Measurements from ENCODE around the gene KRTAP20-2.

The KRTAP20-2 gene

DNA sequence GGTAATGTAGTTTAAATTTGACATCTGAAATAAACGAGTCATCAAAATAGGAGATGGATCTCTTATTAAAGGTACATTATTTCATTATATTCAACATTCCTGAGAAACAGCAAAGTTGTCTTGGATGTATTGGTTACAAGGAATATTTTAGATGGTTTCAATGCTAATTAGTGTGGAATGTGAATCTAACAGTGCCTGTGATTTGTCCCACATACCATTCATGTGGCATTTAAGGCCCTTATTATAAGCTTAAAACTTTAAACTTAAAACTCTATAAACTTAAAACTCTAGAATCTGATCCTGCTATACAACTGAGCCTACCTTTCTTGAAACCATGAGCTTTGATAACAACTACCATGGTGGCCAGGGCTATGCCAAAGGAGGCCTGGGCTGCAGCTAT is 34.2 kb upstream of the KRTAP20-2 start, which contains the start of gene KRTAP22-1:
KRTAP22-1 (plus strand) TSS at position 301 of the 400 bp plus-strand sequence.
- Histone ChIP-seq H3K27me3 (ENCODE audit: low read depth, low read length) (no peaks in the 10 kb centered on the region), H3K4me1 (ENCODE audit: low read length) (no peaks in the 10 kb centered on the region), H3K36me3 (replicated peaks; ENCODE audit: low read depth, low read length) (no peaks in the 10 kb centered on the region), H3K4me3 (ENCODE audit: low read length) (no peak within 1 kb of the TSS), H3K4me2 (ENCODE audit: low read length) (no peak within 1 kb of the TSS), H4K20me1 (ENCODE audit: insufficient read depth, low read length) (no peaks in the 10 kb centered on the region), H3K9ac (ENCODE audit: low read length) (no peak within 1 kb of the TSS), H2AFZ (ENCODE audit: low read depth, low read length) (no peak within 1 kb of the TSS), H3K9me3 (ENCODE audit: insufficient read depth, low read length) (no peaks in the 10 kb centered on the region), H3K27ac (ENCODE audit: low read length) (no peak within 1 kb of the TSS), H3K79me2 (ENCODE audit: low read length) (no peaks in the 10 kb centered on the region)
- TF ChIP-seq, protein P1, sequence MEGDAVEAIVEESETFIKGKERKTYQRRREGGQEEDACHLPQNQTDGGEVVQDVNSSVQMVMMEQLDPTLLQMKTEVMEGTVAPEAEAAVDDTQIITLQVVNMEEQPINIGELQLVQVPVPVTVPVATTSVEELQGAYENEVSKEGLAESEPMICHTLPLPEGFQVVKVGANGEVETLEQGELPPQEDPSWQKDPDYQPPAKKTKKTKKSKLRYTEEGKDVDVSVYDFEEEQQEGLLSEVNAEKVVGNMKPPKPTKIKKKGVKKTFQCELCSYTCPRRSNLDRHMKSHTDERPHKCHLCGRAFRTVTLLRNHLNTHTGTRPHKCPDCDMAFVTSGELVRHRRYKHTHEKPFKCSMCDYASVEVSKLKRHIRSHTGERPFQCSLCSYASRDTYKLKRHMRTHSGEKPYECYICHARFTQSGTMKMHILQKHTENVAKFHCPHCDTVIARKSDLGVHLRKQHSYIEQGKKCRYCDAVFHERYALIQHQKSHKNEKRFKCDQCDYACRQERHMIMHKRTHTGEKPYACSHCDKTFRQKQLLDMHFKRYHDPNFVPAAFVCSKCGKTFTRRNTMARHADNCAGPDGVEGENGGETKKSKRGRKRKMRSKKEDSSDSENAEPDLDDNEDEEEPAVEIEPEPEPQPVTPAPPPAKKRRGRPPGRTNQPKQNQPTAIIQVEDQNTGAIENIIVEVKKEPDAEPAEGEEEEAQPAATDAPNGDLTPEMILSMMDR (IDR thresholded peaks at IDR 0.05; ENCODE audit: low read depth, low read length) = no peak
- TF ChIP-seq EZH2phosphoT487 (IDR thresholded peaks at IDR 0.05; ENCODE audit: low read depth) = no peak

DNA sequence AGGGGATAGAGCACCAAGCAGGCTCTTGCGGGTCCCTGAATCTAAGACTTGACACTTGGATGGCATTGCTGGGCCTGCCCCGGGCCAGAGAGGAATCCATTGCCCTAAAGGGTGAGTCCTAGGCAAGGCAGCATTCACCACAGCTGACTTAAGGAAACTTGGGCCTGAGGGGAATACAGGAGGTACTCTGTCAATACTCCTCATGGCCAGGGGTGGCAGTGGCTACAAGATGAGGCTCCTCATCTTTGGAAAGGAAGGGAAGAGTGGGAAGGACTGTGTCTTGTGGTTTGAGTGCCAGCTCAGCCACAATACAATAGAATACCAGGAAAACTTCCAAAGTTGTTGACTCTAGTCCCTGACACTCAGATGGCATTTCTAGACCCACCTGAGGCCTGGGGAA is 29.0 kb upstream of the KRTAP20-2 start:
- no peaks in the 10 kb centered on the region for H3K27me3 ChIP-seq (ENCODE audit: low read depth, low read length)
- no peaks in the 10 kb centered on the region for H3K36me3 ChIP-seq (replicated peaks; ENCODE audit: low read depth, low read length)
- no peak overlapping the region for H3K9ac ChIP-seq (ENCODE audit: low read length)
- H3K27ac ChIP-seq (ENCODE audit: low read length) = no peak overlapping the region
- H3K4me3 ChIP-seq (ENCODE audit: low read length) = no peak overlapping the region
- H3K4me1 ChIP-seq (ENCODE audit: low read length) = no peaks in the 10 kb centered on the region
- peaks cover 3% of the 10 kb centered on the region; the same call in 1 of the 2 replicates for H3K9me3 ChIP-seq (ENCODE audit: insufficient read depth, low read length)
- H2AFZ ChIP-seq (ENCODE audit: low read depth, low read length) = no peak overlapping the region
- TF ChIP-seq EZH2phosphoT487 (IDR thresholded peaks at IDR 0.05; ENCODE audit: low read depth) = no peak
- TF ChIP-seq, protein P1 (IDR thresholded peaks at IDR 0.05; ENCODE audit: low read depth, low read length) = no peak
- no peaks in the 10 kb centered on the region for H3K79me2 ChIP-seq (ENCODE audit: low read length)
- H3K4me2 ChIP-seq (ENCODE audit: low read length) = no peak overlapping the region
- H4K20me1 ChIP-seq (ENCODE audit: insufficient read depth, low read length) = no peaks in the 10 kb centered on the region

DNA sequence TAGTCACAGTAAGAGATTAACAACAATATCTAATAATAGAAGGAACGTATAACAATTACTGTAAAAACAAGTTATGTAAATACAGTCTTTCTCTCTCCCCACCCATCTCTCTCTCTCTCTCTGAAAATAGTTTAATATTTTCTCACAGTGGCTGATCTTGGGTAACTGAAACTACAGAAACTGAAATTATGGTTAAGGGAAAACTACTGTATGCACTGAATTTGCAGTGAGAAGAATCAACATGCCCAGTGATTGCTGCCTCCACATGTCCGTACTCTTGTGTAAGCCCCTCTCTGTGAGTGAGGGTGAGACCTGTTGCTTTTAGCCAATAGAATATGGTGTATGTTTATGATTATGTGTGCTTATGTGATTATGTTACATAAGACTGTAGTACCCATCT is 22.9 kb upstream of the KRTAP20-2 start:
- Histone ChIP-seq H3K4me3 (ENCODE audit: low read length) (no peak overlapping the region), H4K20me1 (ENCODE audit: insufficient read depth, low read length) (no peaks in the 10 kb centered on the region), H3K27ac (ENCODE audit: low read length) (peak overlapping the region; percentile 79), H3K4me2 (ENCODE audit: low read length) (peak overlapping the region; percentile 29; the same call in 1 of the 2 replicates), H3K27me3 (ENCODE audit: low read depth, low read length) (no peaks in the 10 kb centered on the region), H3K4me1 (ENCODE audit: low read length) (peaks cover 55% of the 10 kb centered on the region), H3K9ac (ENCODE audit: low read length) (no peak overlapping the region), H2AFZ (ENCODE audit: low read depth, low read length) (peak overlapping the region; percentile 68; the same call in 1 of the 2 replicates), H3K9me3 (ENCODE audit: insufficient read depth, low read length) (peaks cover 22% of the 10 kb centered on the region), H3K79me2 (ENCODE audit: low read length) (no peaks in the 10 kb centered on the region), H3K36me3 (replicated peaks; ENCODE audit: low read depth, low read length) (peaks cover 34% of the 10 kb centered on the region)
- no peak for TF ChIP-seq EZH2phosphoT487 (IDR thresholded peaks at IDR 0.05; ENCODE audit: low read depth)
- TF ChIP-seq, protein P1 (IDR thresholded peaks at IDR 0.05; ENCODE audit: low read depth, low read length) = no peak

DNA sequence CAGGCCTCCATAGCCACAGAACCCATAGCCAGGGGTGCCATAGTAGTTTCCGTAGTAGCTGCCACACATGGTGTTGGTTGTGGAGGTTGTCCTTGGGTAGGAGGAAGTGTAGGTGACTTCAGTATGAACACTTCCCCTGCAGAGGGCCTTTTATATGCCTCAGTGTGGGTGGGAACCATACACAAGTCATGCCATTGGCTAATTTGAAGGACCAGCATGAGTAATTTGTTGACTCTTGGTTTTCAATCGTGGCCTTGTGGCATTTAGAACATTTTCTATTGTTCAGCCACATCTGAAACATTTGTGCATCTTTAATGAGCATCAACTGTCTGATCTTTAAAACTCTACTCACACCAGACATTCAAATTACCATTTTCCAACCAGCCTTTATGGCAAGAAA is 21.2 kb upstream of the KRTAP20-2 start, which contains the start of gene KRTAP6-1:
KRTAP6-1 (minus strand) TSS at position 95 of the 400 bp plus-strand sequence; CDS start at position 69, 26 bp downstream.
- Histone ChIP-seq H2AFZ (ENCODE audit: low read depth, low read length) (peak within 1 kb of the TSS; percentile 7; the same call in 1 of the 2 replicates), H3K27ac (ENCODE audit: low read length) (peak within 1 kb of the TSS; percentile 96), H3K9ac (ENCODE audit: low read length) (peak within 1 kb of the TSS; percentile 52; the same call in 1 of the 2 replicates), H3K4me1 (ENCODE audit: low read length) (peaks cover 57% of the 10 kb centered on the region), H3K4me3 (ENCODE audit: low read length) (no peak within 1 kb of the TSS), H3K4me2 (ENCODE audit: low read length) (peak within 1 kb of the TSS; percentile 31), H3K79me2 (ENCODE audit: low read length) (no peaks in the 10 kb centered on the region), H4K20me1 (ENCODE audit: insufficient read depth, low read length) (no peaks in the 10 kb centered on the region), H3K27me3 (ENCODE audit: low read depth, low read length) (no peaks in the 10 kb centered on the region), H3K36me3 (replicated peaks; ENCODE audit: low read depth, low read length) (peaks cover 40% of the 10 kb centered on the region), H3K9me3 (ENCODE audit: insufficient read depth, low read length) (peaks cover 22% of the 10 kb centered on the region)
- TF ChIP-seq, protein P1 (IDR thresholded peaks at IDR 0.05; ENCODE audit: low read depth, low read length) = no peak
- TF ChIP-seq EZH2phosphoT487 (IDR thresholded peaks at IDR 0.05; ENCODE audit: low read depth) = no peak

All from OCI-LY3 (cell line).